A549 treated with CORT108297 at 1 μM for 4 hours (cell line): Measurements from ENCODE around the gene TMEM62. TPM values are rescaled to one million over a fixed set of nuclear protein-coding genes. Genes with fewer than 3 reads are reported as not detected.

Experiments
- total RNA-seq: library from RNA; stranded (reverse); fragments of 200-300 nt; extraction: Qiagen RNA extraction; gene quantifications from 5 replicates; pipeline ENCODE4 v1.2.3, GENCODE V29; 2022

TMEM62 gene
- total RNA-seq: 8.2 to 9.7 TPM (median 9.0 TPM) in 5 replicates

DNA sequence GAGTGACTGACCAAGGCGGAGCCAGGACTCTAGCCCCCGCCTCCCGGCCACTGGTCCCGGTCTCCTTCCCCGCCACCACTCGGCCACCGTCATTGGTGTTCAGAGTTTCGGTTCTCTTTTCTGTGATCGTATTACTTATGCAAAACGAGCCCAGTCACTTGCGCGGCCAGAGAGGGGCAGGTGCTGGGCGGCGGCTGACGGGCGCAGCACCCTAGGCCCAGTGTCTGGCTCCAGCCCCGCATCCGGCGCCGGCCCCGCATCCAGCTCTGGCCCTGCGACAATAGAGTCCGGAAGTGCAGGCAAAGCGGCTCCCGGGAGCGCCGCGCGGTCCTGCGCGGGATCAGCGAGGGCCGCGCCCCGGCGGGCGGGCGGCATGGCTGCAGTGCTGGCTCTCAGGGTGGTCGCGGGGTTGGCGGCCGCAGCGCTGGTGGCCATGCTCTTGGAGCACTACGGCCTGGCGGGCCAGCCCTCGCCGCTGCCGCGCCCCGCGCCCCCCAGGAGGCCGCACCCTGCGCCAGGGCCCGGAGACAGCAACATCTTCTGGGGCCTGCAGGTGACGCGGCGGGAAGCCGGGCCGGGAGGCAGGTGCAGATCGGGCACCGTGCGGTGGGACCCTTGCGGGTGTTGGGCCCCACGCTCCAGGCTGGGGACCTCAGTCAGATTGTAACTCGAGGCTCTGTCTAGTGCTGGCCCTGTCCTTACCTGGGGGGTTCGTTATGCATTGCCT lies at the start of gene TMEM62:
TSS of gene TMEM62 (plus strand) at position 157 of the 727 bp plus-strand sequence. CDS start at position 374, 217 bp downstream.

DNA sequence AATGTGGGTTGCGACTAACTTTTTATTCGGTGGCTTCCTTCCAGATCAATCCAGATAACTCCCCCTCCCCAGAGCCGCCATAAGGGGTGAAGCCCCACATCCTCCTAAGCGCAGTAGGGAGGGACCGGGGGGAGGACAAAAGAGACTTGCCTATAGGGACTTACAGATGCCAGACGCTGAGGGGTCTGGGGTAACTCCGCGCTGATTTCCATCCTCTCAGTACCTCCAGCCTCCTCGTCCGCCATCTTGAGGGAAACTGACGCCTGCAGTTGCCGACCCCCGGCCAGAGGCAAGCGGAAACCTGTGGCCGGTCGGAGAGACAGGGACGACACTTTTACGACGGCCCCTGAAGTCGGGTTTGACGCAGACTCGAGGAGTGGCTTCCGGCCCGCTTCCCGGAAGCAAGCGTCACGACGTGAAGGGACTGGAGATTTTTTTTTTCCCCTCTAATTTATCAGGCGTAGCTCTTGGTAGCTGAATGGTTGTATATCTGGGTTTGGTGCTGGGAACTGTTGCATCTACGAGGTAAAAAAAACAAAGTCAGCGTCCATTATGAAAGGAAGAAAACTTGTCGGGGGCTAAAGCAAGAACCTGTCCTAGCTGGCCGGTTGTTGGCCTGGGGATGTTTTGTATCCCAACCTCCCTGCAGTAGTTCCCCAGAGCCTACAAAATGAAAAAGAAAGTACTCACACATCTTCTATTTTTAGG lies 27.5 kb upstream of the TMEM62 start, which contains the start of gene UBR1:
TSS of gene UBR1 (minus strand) at position 261 of the 708 bp plus-strand sequence. CDS start at position 245, 16 bp downstream.

DNA sequence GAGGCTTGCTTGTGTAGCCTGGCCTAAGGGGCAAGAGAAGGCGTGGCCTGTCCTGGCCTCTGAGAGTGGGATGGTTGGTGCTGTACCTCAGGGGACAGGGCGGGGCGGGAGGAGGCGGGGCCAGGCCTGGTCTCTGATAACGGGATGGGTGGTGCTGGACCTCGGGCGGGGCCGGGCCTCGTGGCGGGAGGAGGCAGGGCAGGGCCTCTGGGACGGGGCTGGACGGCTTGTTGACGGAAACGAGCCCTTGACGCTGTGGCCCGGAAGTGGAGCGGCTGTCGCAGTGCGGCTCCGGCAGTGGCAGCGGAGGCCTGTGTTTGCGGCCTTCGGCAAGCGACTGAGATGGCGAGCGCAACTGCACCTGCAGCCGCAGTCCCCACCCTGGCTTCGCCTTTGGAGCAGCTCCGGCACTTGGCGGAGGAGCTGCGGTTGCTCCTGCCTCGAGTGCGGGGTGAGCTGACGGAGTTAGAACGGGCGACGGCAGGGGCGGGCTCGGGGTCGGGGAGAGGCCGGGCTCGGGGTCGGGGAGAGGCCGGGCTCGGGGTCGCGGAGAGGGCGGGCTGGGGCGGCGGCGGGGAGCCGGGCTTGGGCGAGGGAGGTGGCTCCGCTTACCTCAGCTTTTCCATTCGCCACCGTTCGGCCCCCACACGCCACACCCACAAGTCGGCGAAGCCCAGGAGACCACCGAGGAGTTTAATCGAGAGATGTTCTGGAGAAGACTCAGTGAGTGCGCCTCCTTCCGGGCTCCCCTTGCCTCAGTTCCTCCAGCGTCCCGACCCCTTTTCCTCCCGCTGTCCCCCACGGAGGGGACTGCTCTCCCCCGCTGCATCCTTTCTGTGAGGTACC lies 52.0 kb downstream of the TMEM62 start, which contains the start of gene CCNDBP1:
TSS of gene CCNDBP1 (plus strand) at position 247 of the 846 bp plus-strand sequence. CDS start at position 343, 96 bp downstream.

DNA sequence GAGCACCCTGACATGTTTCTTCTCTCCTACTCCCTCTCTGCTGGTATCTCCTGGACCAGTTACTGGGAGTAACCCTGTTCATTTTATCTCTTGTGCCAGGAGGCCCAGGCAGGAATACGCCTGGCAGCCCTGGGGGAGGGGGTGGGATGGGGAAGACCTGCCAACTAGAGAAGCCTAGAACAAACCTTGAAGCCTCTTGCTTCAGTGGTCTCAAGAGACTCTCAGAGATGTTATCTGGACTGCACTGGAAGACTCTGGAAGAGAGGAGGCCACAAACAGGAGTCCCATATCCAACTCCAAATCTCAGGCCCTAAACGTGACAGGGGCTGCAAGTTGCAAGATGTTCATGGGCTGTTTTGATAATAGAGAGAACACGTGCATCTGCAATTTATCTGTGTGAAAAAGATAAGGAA lies 87.6 kb downstream of the TMEM62 start, which contains the start of gene EPB42:
TSS of gene EPB42 (minus strand) at position 28 of the 413 bp plus-strand sequence. CDS start 193 bp downstream, outside the sequence.

Other genes with a start within 250 kb of the TMEM62 start
- gene TTBK2, start 212.8 kb upstream of the TMEM62 start, total RNA-seq: 1.3 to 3.0 TPM (median 1.9 TPM) in 5 replicates
- gene UBR1, start 27.5 kb upstream of the TMEM62 start, total RNA-seq: 3.2 to 4.5 TPM (median 3.8 TPM) in 5 replicates
- 23.9 to 29.1 TPM (median 26.7 TPM) in 5 replicates for gene CCNDBP1, start 51.8 kb downstream of the TMEM62 start, total RNA-seq
- not detected in 5 replicates for gene EPB42, start 87.4 kb downstream of the TMEM62 start, total RNA-seq
- not detected in 5 replicates for gene TGM5, start 133.3 kb downstream of the TMEM62 start, total RNA-seq
- not detected in 5 replicates for gene TGM7, start 168.7 kb downstream of the TMEM62 start, total RNA-seq
- 6.4 to 8.1 TPM (median 7.1 TPM) in 5 replicates for gene LCMT2, start 197.0 kb downstream of the TMEM62 start, total RNA-seq
- 8.5 to 11.0 TPM (median 9.8 TPM) in 5 replicates for gene ZSCAN29, start 237.5 kb downstream of the TMEM62 start, total RNA-seq
- 4.1 to 7.4 TPM (median 6.2 TPM) in 5 replicates for gene TUBGCP4, start 237.5 kb downstream of the TMEM62 start, total RNA-seq